HUES48 (cell line): ENCODE data around the gene PDHB.

Experiments
- H3K27ac ChIP-seq: one replicate; pipeline ENCODE4 v1.7.0; 2013; ENCODE audit warnings: low read depth, low read length, inconsistent platforms
- H3K27me3 ChIP-seq: 2 replicates; pipeline ENCODE4 v1.6.1; 2013; ENCODE audit warnings: mild to moderate bottlenecking, low read length; ENCODE audit not compliant: control insufficient read depth, insufficient read depth
- H3K36me3 ChIP-seq: 2 replicates; pipeline ENCODE4 v1.6.1; 2013; ENCODE audit warnings: low read length; ENCODE audit not compliant: control insufficient read depth, insufficient read depth
- H3K4me1 ChIP-seq: 2 replicates; pipeline ENCODE4 v1.6.1; 2013; ENCODE audit warnings: mild to moderate bottlenecking, low read length; ENCODE audit not compliant: control insufficient read depth, insufficient read depth
- H3K4me3 ChIP-seq: 2 replicates; pipeline ENCODE4 v1.5.1; 2013; ENCODE audit warnings: mild to moderate bottlenecking, low read depth, low read length
- H3K9ac ChIP-seq: 2 replicates; pipeline ENCODE4 v1.6.1; 2013; ENCODE audit warnings: mild to moderate bottlenecking, low read depth, low read length, moderate library complexity
- H3K9me3 ChIP-seq: 2 replicates; pipeline ENCODE4 v1.6.1; 2013; ENCODE audit warnings: low read length; ENCODE audit not compliant: control insufficient read depth, insufficient read depth

PDHB gene

GRCh38 chr3:58433400-58434167 is at the start of gene PDHB:
PDHB (minus strand) TSS chr3:58433832; CDS start chr3:58433809, 23 bp downstream.
- Histone ChIP-seq H3K4me1 (peaks cover 22% of the 10 kb centered on the region), H3K9me3 (no peaks in the 10 kb centered on the region), H3K27ac (peak within 1 kb of the TSS; percentile 91)

GRCh38 chr3:58482917-58483636 is 49.4 kb upstream of the PDHB start:
- H3K27me3 ChIP-seq = no peaks in the 10 kb centered on the region
- H3K4me3 ChIP-seq = no peak overlapping the region

More at GRCh38 chr3:58433400-58434167, at the start of gene PDHB:
- Histone ChIP-seq H3K9ac (peak within 1 kb of the TSS; percentile 97), H3K36me3 (peaks cover 37% of the 10 kb centered on the region), H3K4me3 (peak within 1 kb of the TSS; percentile 98), H3K27me3 (no peaks in the 10 kb centered on the region)

GRCh38 chr3:58480309-58480708 is 46.7 kb upstream of the PDHB start:
- no peaks in the 10 kb centered on the region for H3K36me3 ChIP-seq
- H3K9ac ChIP-seq = no peak overlapping the region
- no peak overlapping the region for H3K4me3 ChIP-seq
- H3K9me3 ChIP-seq = no peaks in the 10 kb centered on the region
- no peak overlapping the region for H3K27ac ChIP-seq
- no peaks in the 10 kb centered on the region for H3K27me3 ChIP-seq
- H3K4me1 ChIP-seq = no peaks in the 10 kb centered on the region

More at GRCh38 chr3:58482917-58483636, 49.4 kb upstream of the PDHB start:
- no peak overlapping the region for H3K9ac ChIP-seq
- no peaks in the 10 kb centered on the region for H3K9me3 ChIP-seq
- H3K27ac ChIP-seq = no peak overlapping the region
- no peaks in the 10 kb centered on the region for H3K36me3 ChIP-seq
- no peaks in the 10 kb centered on the region for H3K4me1 ChIP-seq

- Histone ChIP-seq H3K36me3 (no peaks in the 10 kb centered on the region), H3K9me3 (no peaks in the 10 kb centered on the region), H3K9ac (no peak overlapping the region), H3K27me3 (no peaks in the 10 kb centered on the region), H3K4me3 (no peak overlapping the region), H3K4me1 (no peaks in the 10 kb centered on the region), H3K27ac (no peak overlapping the region)
Measured at GRCh38 chr3:58478781-58479180, 45.1 kb upstream of the PDHB start.

- Histone ChIP-seq H3K4me1 (peaks cover 7% of the 10 kb centered on the region), H3K27me3 (no peaks in the 10 kb centered on the region), H3K9ac (no peak overlapping the region), H3K9me3 (no peaks in the 10 kb centered on the region), H3K36me3 (no peaks in the 10 kb centered on the region), H3K4me3 (no peak overlapping the region), H3K27ac (no peak overlapping the region)
Measured at GRCh38 chr3:58474967-58475578, 41.4 kb upstream of the PDHB start.

GRCh38 chr3:58474348-58474911 is 40.8 kb upstream of the PDHB start:
- peaks cover 7% of the 10 kb centered on the region for H3K4me1 ChIP-seq
- H3K4me3 ChIP-seq = no peak overlapping the region
- H3K27ac ChIP-seq = no peak overlapping the region
- no peaks in the 10 kb centered on the region for H3K36me3 ChIP-seq
- H3K9ac ChIP-seq = no peak overlapping the region
- no peaks in the 10 kb centered on the region for H3K27me3 ChIP-seq
- no peaks in the 10 kb centered on the region for H3K9me3 ChIP-seq

- H3K4me3 ChIP-seq = no peak overlapping the region
- no peak overlapping the region for H3K27ac ChIP-seq
- H3K27me3 ChIP-seq = no peaks in the 10 kb centered on the region
- H3K4me1 ChIP-seq = peaks cover 7% of the 10 kb centered on the region
- H3K36me3 ChIP-seq = no peaks in the 10 kb centered on the region
- H3K9ac ChIP-seq = no peak overlapping the region
- no peaks in the 10 kb centered on the region for H3K9me3 ChIP-seq
Measured at GRCh38 chr3:58473275-58473674, 39.6 kb upstream of the PDHB start.

GRCh38 chr3:58471025-58471887 is 37.6 kb upstream of the PDHB start:
- peaks cover 7% of the 10 kb centered on the region for H3K4me1 ChIP-seq
- no peaks in the 10 kb centered on the region for H3K36me3 ChIP-seq
- 0 out of 2 replicates have a peak overlapping the region, but pooled peaks have one; percentile 7 for H3K4me3 ChIP-seq
- no peak overlapping the region for H3K9ac ChIP-seq
- H3K27me3 ChIP-seq = no peaks in the 10 kb centered on the region
- H3K27ac ChIP-seq = peak overlapping the region; percentile 94
- H3K9me3 ChIP-seq = no peaks in the 10 kb centered on the region

GRCh38 chr3:58470363-58471024 is 36.9 kb upstream of the PDHB start:
- Histone ChIP-seq H3K27me3 (no peaks in the 10 kb centered on the region), H3K9ac (no peak overlapping the region), H3K36me3 (no peaks in the 10 kb centered on the region), H3K27ac (peak overlapping the region; percentile 94), H3K9me3 (no peaks in the 10 kb centered on the region), H3K4me3 (no peak overlapping the region), H3K4me1 (peaks cover 7% of the 10 kb centered on the region)

- H3K4me3 ChIP-seq = no peak overlapping the region
- no peaks in the 10 kb centered on the region for H3K9me3 ChIP-seq
- no peaks in the 10 kb centered on the region for H3K36me3 ChIP-seq
- no peaks in the 10 kb centered on the region for H3K27me3 ChIP-seq
- peaks cover 7% of the 10 kb centered on the region for H3K4me1 ChIP-seq
- H3K27ac ChIP-seq = no peak overlapping the region
- no peak overlapping the region for H3K9ac ChIP-seq
Measured at GRCh38 chr3:58469096-58469495, 35.5 kb upstream of the PDHB start.
